ACC112 (cell line): Measurements from ENCODE around the gene MPG.
A peak's percentile ranks its signal among the peaks of the same experiment; 100 is the strongest.

Source experiments
- H2AFZ ChIP-seq: fragments of 200-600 bp; sonication (generic); one replicate; pipeline ENCODE4 v1.6.0; 2017; ENCODE audit warnings: antibody characterized with exemption, low read length; ENCODE audit not compliant: unreplicated experiment
- H3K27ac ChIP-seq: fragments of 200-600 bp; sonication (generic); 2 replicates; pipeline ENCODE4 v1.5.1; 2014; ENCODE audit warnings: low read depth, mild to moderate bottlenecking, antibody characterized with exemption, low read length, moderate library complexity
- H3K27me3 ChIP-seq: fragments of 200-600 bp; sonication (generic); 2 replicates; pipeline ENCODE4 v1.6.1; 2014; ENCODE audit warnings: mild to moderate bottlenecking, antibody characterized with exemption, low read length, moderate library complexity, mixed read lengths; ENCODE audit not compliant: insufficient read depth
- H3K36me3 ChIP-seq: fragments of 200-600 bp; sonication (generic); 2 replicates; pipeline ENCODE4 v1.6.1; 2016; ENCODE audit warnings: mild to moderate bottlenecking, antibody characterized with exemption, low read length, moderate library complexity, mixed read lengths; ENCODE audit not compliant: insufficient read depth
- H3K4me1 ChIP-seq: fragments of 200-600 bp; sonication (generic); one replicate; pipeline ENCODE4 v1.6.1; 2016; ENCODE audit warnings: low read length, mixed read lengths; ENCODE audit not compliant: insufficient read depth, unreplicated experiment, control insufficient read depth
- H3K4me3 ChIP-seq: fragments of 200-600 bp; sonication (generic); 2 replicates; pipeline ENCODE4 v1.5.1; 2014; ENCODE audit warnings: mild to moderate bottlenecking, low read depth, low read length
- H3K79me2 ChIP-seq: fragments of 200-600 bp; sonication (generic); one replicate; pipeline ENCODE4 v1.6.0; 2016; ENCODE audit warnings: low read length; ENCODE audit not compliant: control insufficient read depth, unreplicated experiment, insufficient read depth

The MPG gene

DNA sequence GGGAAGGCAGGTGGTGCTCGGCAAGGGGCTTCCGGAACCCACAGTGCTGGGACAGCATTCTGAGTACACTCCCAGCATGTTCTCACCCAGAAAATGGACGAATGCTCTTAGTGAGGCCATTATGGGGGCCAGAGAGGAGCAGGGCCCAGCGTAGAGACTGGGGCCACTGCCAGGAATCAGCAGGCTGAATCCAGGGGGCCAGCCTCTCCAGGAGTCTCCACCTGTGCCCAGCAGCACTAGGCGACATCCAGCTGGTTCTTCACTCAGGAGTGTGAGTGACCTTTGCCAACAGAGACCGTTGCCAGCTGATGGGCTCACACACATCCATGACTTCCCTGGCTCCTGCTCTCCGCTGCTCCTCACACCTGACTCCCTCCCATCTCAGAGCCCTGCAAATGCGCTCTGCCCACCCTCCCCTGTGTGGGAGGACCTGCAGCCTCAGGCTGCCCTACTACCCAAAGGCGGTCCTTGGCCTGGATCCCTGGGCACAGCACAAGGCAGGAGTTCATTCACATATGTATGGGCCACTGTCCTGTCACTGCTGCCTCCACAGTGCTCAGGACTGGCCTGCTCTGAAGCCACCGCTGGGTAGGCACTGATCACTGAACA, 10.7 kb upstream of the MPG start:
- H3K27me3 ChIP-seq, result no peaks in the 10 kb centered on the region
- no peaks in the 10 kb centered on the region; the same call in 1 of the 2 replicates for H3K36me3 ChIP-seq
- peaks cover 64% of the 10 kb centered on the region for H3K79me2 ChIP-seq
- no peak overlapping the region for H3K27ac ChIP-seq
- H3K4me3 ChIP-seq, result no peak overlapping the region
- peaks cover 42% of the 10 kb centered on the region for H3K4me1 ChIP-seq
- no peak overlapping the region for H2AFZ ChIP-seq

DNA sequence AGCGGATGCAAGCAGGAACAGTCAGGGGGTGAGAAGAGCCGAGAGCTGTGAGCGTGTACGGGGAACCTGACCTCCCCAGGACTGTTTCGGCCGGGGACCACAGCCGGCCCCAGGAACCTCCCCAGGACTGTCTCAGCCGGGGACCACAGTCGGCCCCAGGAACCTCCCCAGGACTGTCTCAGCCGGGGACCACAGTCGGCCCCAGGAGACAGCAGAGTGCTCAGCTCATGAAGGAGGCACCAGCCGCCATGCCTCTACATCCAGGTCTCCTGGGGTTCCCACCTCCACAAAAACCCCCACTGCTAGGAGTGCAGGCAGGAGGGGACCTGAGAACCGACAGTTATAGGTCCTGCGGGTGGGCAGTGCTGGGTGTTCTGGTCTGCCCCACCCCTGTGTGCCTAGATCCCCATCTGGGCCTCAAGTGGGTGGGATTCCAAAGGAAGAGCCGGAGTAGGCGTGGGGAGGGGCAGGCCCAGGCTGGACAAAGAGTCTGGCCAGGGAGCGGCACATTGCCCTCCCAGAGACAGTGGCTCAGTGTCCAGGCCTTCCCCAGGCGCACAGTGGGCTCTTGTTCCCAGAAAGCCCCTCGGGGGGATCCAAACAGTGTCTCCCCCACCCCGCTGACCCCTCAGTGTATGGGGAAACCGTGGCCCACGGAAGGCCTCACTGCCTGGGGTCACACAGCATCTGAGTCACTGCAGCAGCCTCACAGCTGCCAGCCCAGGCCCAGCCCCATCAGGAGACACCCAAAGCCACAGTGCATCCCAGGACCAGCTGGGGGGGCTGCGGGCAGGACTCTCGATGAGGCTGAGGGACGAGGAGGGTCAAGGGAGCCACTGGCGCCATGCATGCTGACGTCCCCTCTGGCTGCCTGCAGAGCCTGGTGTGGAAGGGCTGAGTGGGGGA, 9.9 kb upstream of the MPG start:
- Histone ChIP-seq H3K27ac (no peak overlapping the region), H3K79me2 (peaks cover 64% of the 10 kb centered on the region), H3K36me3 (no peaks in the 10 kb centered on the region), H3K4me1 (peaks cover 47% of the 10 kb centered on the region), H3K27me3 (no peaks in the 10 kb centered on the region), H2AFZ (no peak overlapping the region), H3K4me3 (no peak overlapping the region)

GRCh38 chr16:69181-69580, 8.8 kb upstream of the MPG start:
- Histone ChIP-seq H3K4me3 (no peak overlapping the region), H3K79me2 (peaks cover 64% of the 10 kb centered on the region), H3K36me3 (no peaks in the 10 kb centered on the region), H2AFZ (no peak overlapping the region), H3K27ac (no peak overlapping the region), H3K27me3 (no peaks in the 10 kb centered on the region), H3K4me1 (peaks cover 50% of the 10 kb centered on the region)

DNA sequence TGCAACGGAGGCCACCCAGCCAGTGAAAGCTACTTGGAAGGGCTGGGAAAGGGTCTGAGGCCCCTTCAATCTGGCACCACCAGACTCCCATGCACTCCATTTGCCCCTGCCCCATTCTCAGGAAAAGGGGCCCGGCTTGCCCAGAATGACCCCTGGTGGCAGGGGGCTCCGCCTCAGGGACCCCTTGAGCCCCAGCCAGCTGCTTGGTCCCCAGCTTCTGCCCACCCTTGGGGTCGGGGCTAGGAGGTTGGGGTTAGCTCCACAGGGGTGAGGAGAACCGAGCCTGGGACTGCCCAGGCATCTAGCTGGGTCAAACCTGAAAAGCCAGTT, 6.8 kb upstream of the MPG start:
- Histone ChIP-seq H3K79me2 (peaks cover 54% of the 10 kb centered on the region), H3K4me1 (peaks cover 57% of the 10 kb centered on the region), H3K4me3 (peak overlapping the region; percentile 74), H3K27me3 (no peaks in the 10 kb centered on the region), H3K27ac (0 out of 2 replicates have a peak overlapping the region, but pooled peaks have one; percentile 28), H3K36me3 (no peaks in the 10 kb centered on the region), H2AFZ (no peak overlapping the region)

GRCh38 chr16:71540-72401, 6.3 kb upstream of the MPG start:
- Histone ChIP-seq H3K36me3 (no peaks in the 10 kb centered on the region), H3K27me3 (no peaks in the 10 kb centered on the region), H3K4me1 (peaks cover 61% of the 10 kb centered on the region), H3K4me3 (peak overlapping the region; percentile 74), H3K79me2 (peaks cover 48% of the 10 kb centered on the region), H2AFZ (no peak overlapping the region), H3K27ac (peak overlapping the region; percentile 28; the same call in 1 of the 2 replicates)

- Histone ChIP-seq H3K27ac (peak within 1 kb of the TSS; percentile 28; the same call in 1 of the 2 replicates), H3K27me3 (no peaks in the 10 kb centered on the region), H3K36me3 (no peaks in the 10 kb centered on the region), H3K79me2 (peaks cover 39% of the 10 kb centered on the region), H3K4me1 (peaks cover 66% of the 10 kb centered on the region), H3K4me3 (peak within 1 kb of the TSS; percentile 74), H2AFZ (no peak within 1 kb of the TSS)
These were observed 5.2 kb upstream of the MPG start, which contains the start of gene RHBDF1 for GRCh38 chr16:72561-73548. TSS of gene RHBDF1 (minus strand) at chr16:72631. CDS start at chr16:65015, 7,616 bp downstream.

DNA sequence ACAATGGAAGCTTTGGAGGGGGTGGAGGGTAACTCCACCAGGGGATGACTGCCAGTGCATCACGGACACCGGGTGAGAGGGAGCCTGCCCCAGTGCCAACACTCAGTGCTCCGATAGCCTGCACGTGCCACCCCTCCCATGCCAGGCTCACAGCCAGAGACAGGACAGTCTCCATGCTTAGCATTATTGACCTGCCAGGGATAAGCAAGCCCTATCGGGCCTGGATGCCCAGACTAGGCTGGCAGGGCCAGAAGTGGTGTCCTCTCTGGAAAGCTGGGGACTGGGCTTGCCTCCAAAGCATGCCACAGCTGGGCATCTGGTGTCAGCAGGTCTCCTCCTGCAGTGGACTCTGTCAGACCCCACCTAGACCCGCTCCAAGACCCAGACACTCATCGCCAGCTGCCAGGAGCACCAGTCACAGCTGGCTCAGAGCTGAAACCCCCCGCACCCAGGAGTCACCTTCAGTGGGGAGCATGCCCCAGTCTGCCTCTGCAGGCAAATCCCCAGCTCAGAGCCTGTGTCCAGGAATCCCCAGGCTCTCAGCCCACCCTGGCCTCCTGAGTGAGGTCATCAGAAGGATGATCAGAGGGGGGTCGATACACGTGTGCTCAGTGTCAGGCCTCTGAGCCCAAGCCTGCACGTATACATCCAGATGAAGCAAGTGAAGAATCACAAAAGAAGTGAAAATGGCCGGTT, 3.8 kb upstream of the MPG start:
- Histone ChIP-seq H2AFZ (no peak overlapping the region), H3K27me3 (no peaks in the 10 kb centered on the region), H3K27ac (no peak overlapping the region), H3K79me2 (peaks cover 31% of the 10 kb centered on the region), H3K36me3 (no peaks in the 10 kb centered on the region), H3K4me3 (no peak overlapping the region), H3K4me1 (peaks cover 57% of the 10 kb centered on the region)

DNA sequence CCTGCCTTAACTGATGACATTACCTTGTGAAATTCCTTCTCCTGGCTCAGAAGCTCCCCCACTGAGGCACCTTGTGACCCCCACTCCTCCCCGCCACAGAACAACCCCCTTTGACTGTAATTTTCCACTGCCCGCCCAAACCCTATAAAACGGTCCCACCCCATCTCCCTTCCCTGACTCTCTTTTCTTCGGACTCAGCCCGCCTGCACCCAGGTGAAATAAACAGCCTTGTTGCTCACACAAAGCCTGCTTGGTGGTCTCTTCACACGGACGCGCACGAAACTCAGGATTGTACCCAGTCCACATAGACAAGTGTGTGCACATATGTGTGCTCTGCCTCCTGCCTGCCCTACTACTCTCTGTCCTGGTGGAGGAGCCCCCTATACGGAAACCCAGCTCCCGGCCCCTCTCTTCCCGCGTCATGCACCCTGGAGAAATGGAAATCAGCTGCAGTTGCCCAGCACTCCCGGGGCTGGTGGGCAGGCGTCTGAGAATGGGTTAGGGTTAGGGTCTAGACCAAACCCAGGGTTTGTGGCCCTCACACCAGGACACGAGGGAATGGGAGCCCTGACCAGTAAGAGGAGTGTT, 3.2 kb upstream of the MPG start:
- H3K36me3 ChIP-seq, result no peaks in the 10 kb centered on the region
- H3K27ac ChIP-seq, result no peak overlapping the region
- no peaks in the 10 kb centered on the region for H3K27me3 ChIP-seq
- H2AFZ ChIP-seq, result no peak overlapping the region
- H3K4me1 ChIP-seq, result peaks cover 56% of the 10 kb centered on the region
- no peak overlapping the region for H3K4me3 ChIP-seq
- peaks cover 28% of the 10 kb centered on the region for H3K79me2 ChIP-seq
